ENCODE data around the gene SPTB.
A peak's percentile ranks its signal among the peaks of the same experiment; 100 is the strongest.

Gene SPTB

DNA sequence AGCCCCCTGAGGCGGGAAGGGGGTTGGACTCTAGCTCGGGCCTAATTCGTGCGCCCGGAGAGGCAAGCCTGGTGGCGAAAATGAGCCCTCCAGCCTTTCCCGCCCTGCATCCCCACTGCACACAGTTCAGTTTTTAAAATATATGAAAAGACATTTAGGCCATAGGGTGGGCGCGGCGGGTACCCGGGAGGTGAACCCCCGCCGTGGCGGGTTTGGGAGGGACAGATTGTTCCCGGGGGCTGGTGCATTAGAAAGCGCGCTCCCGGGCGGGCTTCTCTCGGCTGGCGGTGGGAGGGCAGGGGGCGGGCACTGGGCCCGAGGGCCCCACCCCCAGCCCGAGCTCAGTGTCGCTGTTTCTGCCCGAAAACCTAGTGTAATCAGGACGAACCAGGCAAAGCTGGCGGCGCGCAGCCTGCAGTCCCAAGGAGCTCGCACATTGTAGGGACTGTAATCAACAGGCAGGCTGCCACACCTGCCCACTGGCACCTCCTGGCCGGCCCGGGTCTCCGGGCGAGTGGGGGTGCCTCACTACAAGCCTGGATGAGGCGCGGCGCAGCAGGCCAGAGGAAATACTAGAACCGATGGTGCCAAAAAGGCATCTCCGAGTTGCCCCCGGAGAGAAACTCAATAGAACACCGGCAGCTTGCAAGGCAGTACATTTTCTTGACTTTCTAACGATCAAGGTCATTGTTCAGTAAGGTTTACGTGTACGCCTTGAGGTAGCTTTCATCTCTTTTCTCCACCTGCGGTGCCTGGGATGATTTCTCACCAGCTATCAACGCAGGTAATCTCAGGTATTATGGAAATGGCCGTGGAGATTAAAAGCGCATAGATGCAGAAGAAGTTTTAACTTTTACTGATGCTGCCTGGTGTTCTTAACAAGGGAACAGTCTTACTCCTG, 764 bp upstream of the SPTB start:
- peak; percentile 80 for DNase-seq

GRCh38 chr14:64878837-64879634, 671 bp downstream of the SPTB start:
- DNase-seq: peak; percentile 67

GRCh38 chr14:64877846-64878245, 1.9 kb downstream of the SPTB start:
- no peak for DNase-seq

DNA sequence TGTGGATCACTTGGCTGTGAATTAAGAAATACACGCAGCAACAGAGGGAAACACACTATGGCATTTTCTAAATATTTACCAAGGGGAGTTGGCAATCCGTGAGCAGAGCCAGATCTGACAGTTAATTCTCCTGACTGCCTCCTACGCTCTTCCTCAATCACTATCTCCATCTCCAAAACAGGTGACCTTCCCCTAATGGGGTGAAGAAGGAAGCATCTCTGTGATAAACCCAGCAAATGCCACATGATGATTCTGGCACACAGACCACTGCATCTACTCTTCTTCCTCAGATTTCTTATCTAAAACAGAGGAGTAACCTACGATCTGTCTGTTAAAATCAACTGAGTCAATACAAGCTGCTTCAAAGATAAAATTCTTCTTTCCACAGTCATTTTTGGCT, 4.4 kb downstream of the SPTB start:
- no peak for DNase-seq

GRCh38 chr14:64873506-64874219, 6.0 kb downstream of the SPTB start:
- no peak for DNase-seq

DNA sequence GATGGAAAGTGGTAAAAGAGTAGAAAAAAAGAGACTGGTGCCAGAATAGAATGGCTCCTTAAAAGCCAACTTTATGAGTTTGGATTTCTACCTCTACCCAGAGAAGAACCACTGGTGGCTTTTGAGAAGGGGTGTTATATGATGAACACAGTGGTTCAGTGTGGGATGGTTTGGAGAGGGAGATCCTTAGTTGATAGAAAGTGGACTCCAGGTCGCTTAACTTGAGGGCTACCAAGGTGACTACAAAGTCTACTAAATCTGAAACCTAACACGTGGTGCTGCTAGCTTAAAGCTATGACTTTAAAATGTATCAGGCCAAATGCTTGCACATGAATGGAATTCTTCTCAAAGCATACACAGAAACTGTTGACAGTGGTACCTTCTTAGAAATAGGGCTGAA, 8.4 kb downstream of the SPTB start:
- no peak for DNase-seq

DNA sequence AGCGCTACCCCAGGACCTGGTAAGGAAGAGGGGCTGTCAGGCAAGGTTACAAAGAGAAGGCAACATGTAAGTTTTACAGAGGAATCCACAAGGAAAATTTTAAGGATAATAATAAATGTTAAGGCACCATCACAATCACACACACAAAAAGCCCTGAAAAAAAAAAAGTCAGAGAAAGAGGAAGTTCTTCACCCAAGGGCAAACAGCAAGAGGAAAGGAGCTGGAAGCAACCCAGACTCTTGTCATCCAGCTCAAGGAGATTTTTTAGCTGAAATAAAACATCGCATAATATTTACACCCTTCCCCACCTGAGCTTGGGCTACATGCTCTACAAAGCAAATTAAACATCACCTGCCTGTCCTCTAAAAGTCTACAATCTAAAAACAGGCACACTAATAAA, 9.5 kb downstream of the SPTB start:
- DNase-seq: no peak

- no peak for DNase-seq
Observed at GRCh38 chr14:64868841-64869240, 10.9 kb downstream of the SPTB start.

GRCh38 chr14:64868379-64868778, 11.3 kb downstream of the SPTB start:
- no peak for DNase-seq

- no peak for DNase-seq
Observed at GRCh38 chr14:64867182-64867581, 12.5 kb downstream of the SPTB start.

DNA sequence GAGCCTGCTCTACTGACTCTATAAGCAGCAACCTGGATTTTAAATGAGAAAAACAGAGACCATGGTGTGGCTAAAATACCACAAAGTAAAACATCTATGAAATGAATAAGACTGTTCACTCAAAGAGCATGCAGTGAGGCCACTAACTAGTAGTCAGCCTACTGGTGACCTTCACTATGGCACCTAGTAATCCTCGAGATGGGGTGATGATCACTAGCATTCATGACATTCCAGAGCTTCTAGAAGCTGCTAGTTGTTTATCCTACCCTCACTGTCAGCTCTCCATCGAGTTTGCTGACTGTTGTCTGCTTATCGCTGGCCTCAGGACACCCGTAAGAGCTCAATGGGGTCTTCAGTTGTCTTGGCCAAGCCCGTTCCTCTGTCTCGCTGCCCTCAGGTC, 13.7 kb downstream of the SPTB start:
- no peak for DNase-seq

DNA sequence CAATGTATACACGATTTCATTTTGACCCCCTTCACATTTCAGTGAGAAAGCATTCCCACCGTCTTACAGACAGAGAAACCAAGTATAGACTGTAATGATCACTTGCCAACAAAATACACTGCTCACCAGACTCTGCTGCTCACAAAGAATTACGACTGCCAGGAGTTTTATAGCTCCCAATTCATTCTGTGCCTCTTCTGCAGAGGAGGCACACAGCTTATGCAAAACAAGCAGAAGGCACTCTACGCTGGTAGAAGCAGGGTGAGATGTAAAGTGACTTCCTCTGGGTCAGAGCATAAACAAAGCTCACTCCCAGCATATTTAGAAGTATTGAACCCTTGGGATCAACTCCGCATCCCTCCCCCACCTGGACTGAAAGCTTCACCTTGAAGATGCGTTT, 14.6 kb downstream of the SPTB start:
- DNase-seq: no peak

- DNase-seq: no peak
Observed at GRCh38 chr14:64864258-64864657, 15.4 kb downstream of the SPTB start.

DNA sequence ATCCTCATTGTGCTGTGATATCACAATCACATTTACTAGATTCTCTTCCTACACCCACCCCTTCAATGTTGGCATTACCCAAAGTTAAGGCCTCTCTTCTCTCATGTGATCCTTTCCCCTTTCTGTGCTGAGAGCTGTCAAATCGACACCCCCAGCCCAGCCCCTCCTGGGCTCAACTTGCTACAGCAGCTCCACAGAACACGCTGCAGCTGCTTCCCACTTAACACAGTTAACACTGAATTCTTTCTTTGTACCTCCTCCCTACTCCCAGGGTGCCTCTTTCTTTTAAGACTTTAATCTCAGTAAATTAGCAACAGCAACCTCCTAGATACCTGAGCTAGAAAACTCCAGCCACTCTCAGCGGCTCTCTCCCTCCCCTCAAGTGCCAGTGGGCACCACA, 17.8 kb downstream of the SPTB start:
- DNase-seq: no peak

- no peak for DNase-seq
Observed at GRCh38 chr14:64860039-64860438, 19.7 kb downstream of the SPTB start.

DNA sequence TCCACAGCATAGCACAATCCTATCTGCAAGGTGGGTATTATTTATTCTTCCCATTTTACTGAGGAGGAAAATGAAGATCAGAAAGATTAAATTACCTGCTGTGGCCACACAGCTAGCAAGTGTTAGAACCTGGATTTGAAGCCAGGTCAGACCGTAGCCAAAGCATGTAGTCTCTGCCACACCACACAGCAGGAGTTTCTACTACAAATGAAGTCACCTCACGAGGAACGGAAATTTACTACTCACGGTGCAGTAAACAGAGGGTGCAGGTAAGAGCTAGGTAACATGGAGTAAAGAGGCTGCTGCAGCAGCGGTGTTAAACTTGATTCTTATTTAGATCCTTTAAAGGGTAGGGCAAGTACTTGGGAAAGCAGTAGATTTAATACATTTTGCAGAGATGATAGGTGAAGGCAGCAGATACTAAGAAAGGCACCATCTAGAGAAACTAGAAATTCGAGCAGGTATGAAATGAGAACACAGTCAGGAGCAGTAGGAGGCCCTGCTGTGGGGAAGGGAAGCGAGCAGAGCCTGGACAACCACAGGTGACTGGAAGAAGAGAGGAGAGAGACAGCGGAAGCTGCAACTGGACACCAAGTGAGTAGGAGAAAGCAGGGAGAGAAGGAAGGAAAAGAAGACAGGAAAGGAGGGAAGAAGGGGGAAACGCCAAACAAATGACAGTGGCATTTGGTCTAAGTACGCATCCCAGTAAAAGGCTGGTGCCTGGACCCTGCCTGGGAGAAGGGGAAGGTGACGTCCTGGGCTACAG, 21.5 kb downstream of the SPTB start:
- DNase-seq: no peak

- DNase-seq: no peak
Observed at GRCh38 chr14:64856529-64857445, 22.9 kb downstream of the SPTB start.

DNA sequence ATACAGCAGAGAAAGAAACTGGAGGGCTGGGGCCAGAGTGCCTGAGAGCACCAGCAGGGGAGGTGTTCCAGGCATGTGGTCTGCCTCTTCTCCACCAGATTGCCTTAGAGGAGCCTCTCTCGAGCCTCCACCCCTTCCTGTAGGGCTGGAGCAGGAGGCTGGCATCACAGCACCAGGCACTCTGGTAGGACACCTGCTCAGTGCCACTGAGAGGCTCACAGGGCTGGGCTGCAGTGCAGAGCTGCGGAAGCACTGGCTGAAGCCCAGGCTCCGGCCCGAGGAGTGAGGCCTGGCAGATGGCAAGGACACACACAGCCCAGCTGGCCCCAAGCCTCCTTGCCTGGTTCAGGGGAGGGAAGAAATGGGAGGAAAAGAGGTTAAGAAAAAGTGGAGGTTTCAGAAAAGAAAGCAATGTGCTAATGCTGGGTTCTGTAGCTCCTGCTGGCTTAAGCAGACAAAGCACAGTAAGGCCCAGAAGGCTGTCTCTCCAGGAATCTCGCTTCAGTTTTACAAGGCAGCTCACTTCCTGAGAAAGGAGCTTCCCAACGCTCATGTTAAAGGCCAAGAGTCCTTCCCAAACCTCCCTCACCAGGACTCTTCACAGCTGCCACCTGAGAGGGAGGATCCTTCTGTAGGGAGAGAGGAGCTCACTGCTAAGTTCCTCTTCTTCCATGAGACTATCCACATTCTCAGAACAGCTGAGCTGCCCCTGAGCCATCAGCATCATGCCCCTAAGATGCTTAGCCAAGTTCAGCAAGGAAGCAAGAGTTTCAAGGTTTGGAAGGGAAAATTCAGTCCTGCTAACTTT, 23.8 kb downstream of the SPTB start:
- DNase-seq: no peak

DNA sequence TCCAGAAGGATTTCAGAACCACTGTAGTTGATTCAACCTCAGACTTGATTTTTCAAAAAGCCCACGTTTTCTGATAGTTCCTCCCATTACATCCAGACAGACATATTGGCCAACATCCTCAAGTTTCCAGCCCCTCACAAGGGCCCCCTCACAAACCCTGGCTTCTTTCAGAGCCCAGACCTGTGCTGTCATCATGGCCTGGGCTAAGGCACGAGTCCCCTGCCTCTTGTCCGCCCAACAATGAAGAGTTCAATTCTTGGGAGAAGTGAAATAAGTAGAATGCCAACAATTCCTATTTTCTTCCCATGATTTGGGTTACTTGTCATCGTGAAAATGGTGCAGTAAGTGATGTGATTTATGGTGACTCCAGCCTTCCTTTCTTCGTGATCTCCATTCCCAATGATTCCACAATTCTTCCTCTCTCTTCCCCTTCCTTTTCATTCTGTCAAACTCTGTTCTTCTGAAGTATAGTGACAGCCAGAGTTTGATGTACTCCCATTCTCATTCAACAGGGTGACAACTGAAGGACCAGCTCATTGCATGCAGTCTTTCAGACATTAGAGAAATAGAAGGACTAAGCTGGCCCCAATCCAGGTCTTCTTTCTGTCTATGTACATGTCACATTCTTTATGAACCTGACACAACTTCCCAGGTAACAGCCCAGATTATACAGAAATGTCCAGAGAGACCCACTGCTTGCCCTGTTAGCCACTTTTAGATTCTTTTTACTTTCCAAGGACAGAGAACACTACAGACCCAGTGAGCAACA, 29.2 kb downstream of the SPTB start:
- no peak for DNase-seq

DNA sequence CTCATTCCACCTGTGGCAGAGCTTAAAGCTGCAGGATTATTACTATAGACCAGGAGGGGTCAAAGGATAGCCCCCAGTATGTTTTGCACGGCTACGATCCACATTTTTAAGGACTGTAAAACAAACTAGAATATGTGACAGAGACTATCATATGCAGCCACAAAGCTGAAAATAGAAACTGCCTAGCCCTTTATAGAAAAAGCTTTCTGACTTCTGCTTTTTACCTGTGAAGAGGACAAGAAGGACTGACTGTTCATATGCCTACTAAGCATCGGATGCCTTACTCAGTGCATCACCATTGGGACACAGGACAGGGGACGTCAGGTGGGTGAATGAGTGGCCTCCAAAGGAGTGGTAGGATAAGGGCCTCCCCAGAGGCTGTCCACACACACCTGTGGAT, 29.8 kb downstream of the SPTB start:
- no peak for DNase-seq
